H9 (cell line): ENCODE measurements around the gene ABCA4. TPM values are rescaled to one million over a fixed set of nuclear protein-coding genes. Genes with fewer than 3 reads are reported as not detected.

Experiments
- DNase-seq: peaks from one replicate; pipeline ENCODE4 v3.0.0-alpha.2; 2017
- H2AFZ ChIP-seq: one replicate; pipeline ENCODE4 v1.6.1; 2013; ENCODE audit warnings: mild to moderate bottlenecking, low read length, control low read depth, moderate library complexity
- H2AK5ac ChIP-seq: 2 replicates; pipeline ENCODE4 v1.6.1; 2013; ENCODE audit warnings: low read length, control low read depth, mixed read lengths; ENCODE audit not compliant: insufficient read length
- H2BK120ac ChIP-seq: one replicate; pipeline ENCODE4 v1.6.1; 2013; ENCODE audit warnings: low read depth, mild to moderate bottlenecking, low read length, control low read depth, inconsistent platforms; ENCODE audit not compliant: poor library complexity, severe bottlenecking
- H2BK12ac ChIP-seq: 2 replicates; pipeline ENCODE4 v1.6.1; 2013; ENCODE audit warnings: low read length, control low read depth, mixed read lengths, low read depth; ENCODE audit not compliant: insufficient read length
- H2BK15ac ChIP-seq: 2 replicates; pipeline ENCODE4 v1.6.1; 2013; ENCODE audit warnings: low read depth, low read length, control low read depth
- H2BK20ac ChIP-seq: one replicate; pipeline ENCODE4 v1.6.1; 2013; ENCODE audit warnings: low read depth, mild to moderate bottlenecking, low read length, control low read depth, inconsistent platforms; ENCODE audit not compliant: poor library complexity, severe bottlenecking
- H2BK5ac ChIP-seq: 2 replicates; pipeline ENCODE4 v1.6.1; 2013; ENCODE audit warnings: low read length, control low read depth, mixed read lengths; ENCODE audit not compliant: insufficient read length
- H3K14ac ChIP-seq: 2 replicates; pipeline ENCODE4 v1.6.1; 2013; ENCODE audit warnings: low read length, control low read depth; ENCODE audit not compliant: insufficient read depth
- H3K18ac ChIP-seq: 2 replicates; pipeline ENCODE4 v1.6.1; 2013; ENCODE audit warnings: low read depth, mild to moderate bottlenecking, mixed read lengths, low read length, control low read depth; ENCODE audit not compliant: insufficient read length
- H3K23ac ChIP-seq: 2 replicates; pipeline ENCODE4 v1.6.1; 2013; ENCODE audit warnings: low read length, control low read depth, mixed read lengths, low read depth; ENCODE audit not compliant: insufficient read length
- H3K23me2 ChIP-seq: 2 replicates; pipeline ENCODE4 v1.6.1; 2013; ENCODE audit warnings: low read depth, mild to moderate bottlenecking, mixed read lengths, low read length, control low read depth; ENCODE audit not compliant: insufficient read length, poor library complexity, severe bottlenecking
- H3K27ac ChIP-seq: 2 replicates; pipeline ENCODE4 v1.5.1; 2013; ENCODE audit warnings: low read length, control low read depth, mixed read lengths, low read depth; ENCODE audit not compliant: insufficient read length
- H3K27me3 ChIP-seq: 2 replicates; pipeline ENCODE4 v1.6.1; 2013; ENCODE audit warnings: low read length, control low read depth, inconsistent platforms; ENCODE audit not compliant: insufficient read depth
- H3K4ac ChIP-seq: 2 replicates; pipeline ENCODE4 v1.6.1; 2013; ENCODE audit warnings: low read depth, mild to moderate bottlenecking, control low read depth, inconsistent platforms, low read length, moderate library complexity
- H3K4me1 ChIP-seq: 2 replicates; pipeline ENCODE4 v1.6.1; 2013; ENCODE audit warnings: low read length, control low read depth, inconsistent platforms; ENCODE audit not compliant: insufficient read depth
- H3K4me2 ChIP-seq: 2 replicates; pipeline ENCODE4 v1.6.1; 2013; ENCODE audit warnings: low read length, control low read depth, mixed read lengths; ENCODE audit not compliant: insufficient read length, insufficient read depth
- H3K56ac ChIP-seq: 2 replicates; pipeline ENCODE4 v1.6.1; 2013; ENCODE audit warnings: low read depth, mild to moderate bottlenecking, mixed read lengths, low read length, control low read depth; ENCODE audit not compliant: insufficient read length
- H3K79me1 ChIP-seq: 2 replicates; pipeline ENCODE4 v1.6.1; 2013; ENCODE audit warnings: low read depth, mild to moderate bottlenecking, moderate library complexity, low read length, control low read depth, inconsistent platforms; ENCODE audit not compliant: insufficient read depth, poor library complexity, severe bottlenecking
- H3K79me2 ChIP-seq: 2 replicates; pipeline ENCODE4 v1.6.1; 2013; ENCODE audit warnings: low read length, control low read depth, inconsistent platforms; ENCODE audit not compliant: insufficient read depth
- H3K9ac ChIP-seq: 2 replicates; pipeline ENCODE4 v1.6.1; 2013; ENCODE audit warnings: low read length, control low read depth, mixed read lengths; ENCODE audit not compliant: insufficient read length; ENCODE audit errors: extremely low read depth
- H3K9me3 ChIP-seq: one replicate; pipeline ENCODE4 v1.6.1; 2013; ENCODE audit warnings: low read depth, low read length, inconsistent platforms; ENCODE audit not compliant: control insufficient read depth
- H3T11ph ChIP-seq: one replicate; pipeline ENCODE4 v1.6.1; 2013; ENCODE audit warnings: mild to moderate bottlenecking, low read length, control low read depth, inconsistent platforms
- H4K20me1 ChIP-seq: one replicate; pipeline ENCODE4 v1.6.1; 2013; ENCODE audit not compliant: control insufficient read depth, insufficient read length, insufficient read depth
- H4K5ac ChIP-seq: 2 replicates; pipeline ENCODE4 v1.6.1; 2013; ENCODE audit warnings: low read depth, mild to moderate bottlenecking, mixed read lengths, low read length, control low read depth; ENCODE audit not compliant: insufficient read length
- H4K8ac ChIP-seq: replicated peaks from 2 replicates; pipeline ENCODE4 v1.6.1; 2013; ENCODE audit warnings: low read length, control low read depth, mixed read lengths, low read depth; ENCODE audit not compliant: insufficient read length
- H4K91ac ChIP-seq: 2 replicates; pipeline ENCODE4 v1.6.1; 2013; ENCODE audit warnings: low read depth, mild to moderate bottlenecking, moderate library complexity, mixed read lengths, low read length, control low read depth; ENCODE audit not compliant: insufficient read length
- H3K27ac Mint-ChIP-seq, 3 experiments: 2 replicates in 2 of 3; 3 replicates in 1 of 3; pipeline ENCODE4 v1.8.0; 2020 to 2021; ENCODE audit warnings: mixed read lengths in 3 of 3, mild to moderate bottlenecking in 1 of 3, moderate library complexity in 1 of 3
- H3K27me3 Mint-ChIP-seq: 2 replicates; pipeline ENCODE4 v1.8.0; 2021; ENCODE audit warnings: low read depth, mild to moderate bottlenecking, moderate library complexity, mixed read lengths
- H3K36me3 Mint-ChIP-seq, 3 experiments: 2 replicates in 2 of 3; 3 replicates in 1 of 3; pipeline ENCODE4 v1.8.0; 2020 to 2021; ENCODE audit warnings: low read depth in 3 of 3, mixed read lengths in 3 of 3; ENCODE audit not compliant: insufficient read depth in 1 of 3
- H3K4me1 Mint-ChIP-seq, 2 experiments: 2 replicates each; pipeline ENCODE4 v1.8.0; 2020; ENCODE audit warnings: mixed read lengths in 2 of 2
- H3K4me3 Mint-ChIP-seq, 2 experiments: 2 replicates in 1 of 2; 3 replicates in 1 of 2; pipeline ENCODE4 v1.8.0; 2020 to 2021; ENCODE audit warnings: mild to moderate bottlenecking in 2 of 2, mixed read lengths in 2 of 2, moderate library complexity in 1 of 2
- H3K9me3 Mint-ChIP-seq, 2 experiments: 2 replicates in 1 of 2; 3 replicates in 1 of 2; pipeline ENCODE4 v1.8.0; 2020; ENCODE audit warnings: mild to moderate bottlenecking in 2 of 2, mixed read lengths in 2 of 2, moderate library complexity in 1 of 2
- WGBS: extraction: QIAGEN DNeasy Blood & Tissue Kit; methylation state at CpG from one replicate; pipeline ENCODE4 v1.1.7; 2013; ENCODE audit warnings: missing lambda C conversion rate, low lambda C conversion rate, mixed read lengths; ENCODE audit not compliant: insufficient read length; ENCODE audit errors: extremely low coverage; 5-methylcytosine and 5-hydroxymethylcytosine counted together
- total RNA-seq: library from RNA; stranded (reverse); gene quantifications from 2 replicates; pipeline ENCODE4 v1.2.1, GENCODE V29; 2021
- TF ChIP-seq, protein P1 (sequence below): fragments of 200-600 bp; sonication (generic); conservative IDR thresholded peaks from 3 replicates; pipeline ENCODE4 v1.8.0; 2021; ENCODE audit warnings: antibody characterized with exemption, mild to moderate bottlenecking

Gene ABCA4
- total RNA-seq, 1 experiment from 2014 or later: not detected

DNA sequence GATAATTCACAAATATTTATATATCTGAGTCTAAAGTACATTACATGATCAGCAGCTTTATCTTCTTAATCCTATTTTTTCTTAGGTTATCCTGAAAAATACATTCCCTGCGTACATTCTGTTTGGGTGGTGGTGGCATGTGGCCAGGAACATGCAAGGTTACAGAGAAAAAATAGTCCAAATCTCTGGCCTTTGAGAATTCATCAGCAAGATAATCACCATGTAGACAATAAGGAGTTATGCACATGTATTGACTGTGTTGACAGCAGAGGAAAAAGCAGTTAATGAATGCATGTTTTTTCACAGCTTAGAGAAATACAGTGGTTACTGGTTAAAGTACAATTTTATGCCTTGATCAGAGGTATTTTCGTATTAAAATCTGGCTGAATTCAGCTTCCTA, 49.0 kb downstream of the ABCA4 start:
- H3K4ac ChIP-seq: no peak overlapping the region
- no peak for DNase-seq
- no peak overlapping the region for H4K8ac ChIP-seq
- H2BK120ac ChIP-seq: no peak overlapping the region
- H3K56ac ChIP-seq: no peak overlapping the region
- no peak overlapping the region for H2BK12ac ChIP-seq
- no peak overlapping the region for H3T11ph ChIP-seq
- TF ChIP-seq, protein P1, sequence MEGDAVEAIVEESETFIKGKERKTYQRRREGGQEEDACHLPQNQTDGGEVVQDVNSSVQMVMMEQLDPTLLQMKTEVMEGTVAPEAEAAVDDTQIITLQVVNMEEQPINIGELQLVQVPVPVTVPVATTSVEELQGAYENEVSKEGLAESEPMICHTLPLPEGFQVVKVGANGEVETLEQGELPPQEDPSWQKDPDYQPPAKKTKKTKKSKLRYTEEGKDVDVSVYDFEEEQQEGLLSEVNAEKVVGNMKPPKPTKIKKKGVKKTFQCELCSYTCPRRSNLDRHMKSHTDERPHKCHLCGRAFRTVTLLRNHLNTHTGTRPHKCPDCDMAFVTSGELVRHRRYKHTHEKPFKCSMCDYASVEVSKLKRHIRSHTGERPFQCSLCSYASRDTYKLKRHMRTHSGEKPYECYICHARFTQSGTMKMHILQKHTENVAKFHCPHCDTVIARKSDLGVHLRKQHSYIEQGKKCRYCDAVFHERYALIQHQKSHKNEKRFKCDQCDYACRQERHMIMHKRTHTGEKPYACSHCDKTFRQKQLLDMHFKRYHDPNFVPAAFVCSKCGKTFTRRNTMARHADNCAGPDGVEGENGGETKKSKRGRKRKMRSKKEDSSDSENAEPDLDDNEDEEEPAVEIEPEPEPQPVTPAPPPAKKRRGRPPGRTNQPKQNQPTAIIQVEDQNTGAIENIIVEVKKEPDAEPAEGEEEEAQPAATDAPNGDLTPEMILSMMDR: no peak
- H2AK5ac ChIP-seq: no peak overlapping the region
- no peak overlapping the region for H3K9ac ChIP-seq
- H3K23me2 ChIP-seq: no peaks in the 10 kb centered on the region
- no CpG with 5 or more reads among the region's 2 CpGs for WGBS
- peaks cover 41% of the 10 kb centered on the region; the same call in 1 of the 2 replicates for H3K27me3 ChIP-seq
- no peaks in the 10 kb centered on the region for H3K4me1 ChIP-seq
- Mint-ChIP-seq H3K27ac (no peak overlapping the region), H3K4me3 (no peak overlapping the region), H3K27me3 (peaks cover 100% of the 10 kb centered on the region), H3K4me1 (peaks cover 10 to 11% of the 10 kb centered on the region in 2 experiments), H3K9me3 (peaks cover 0 to 3% of the 10 kb centered on the region in 2 experiments; a peak in 1 of 5 replicates), H3K36me3 (no peaks in the 10 kb centered on the region)
- H3K9me3 ChIP-seq: no peaks in the 10 kb centered on the region
- H4K20me1 ChIP-seq: no peaks in the 10 kb centered on the region
- H3K27ac ChIP-seq: no peak overlapping the region
- no peak overlapping the region for H3K18ac ChIP-seq
- H3K14ac ChIP-seq: no peak overlapping the region
- no peak overlapping the region for H2BK5ac ChIP-seq
- H3K79me1 ChIP-seq: no peaks in the 10 kb centered on the region
- H2BK15ac ChIP-seq: no peak overlapping the region
- H3K23ac ChIP-seq: no peak overlapping the region
- H2BK20ac ChIP-seq: no peak overlapping the region
- H4K5ac ChIP-seq: no peak overlapping the region
- no peak overlapping the region for H2AFZ ChIP-seq
- H3K4me2 ChIP-seq: no peak overlapping the region
- H4K91ac ChIP-seq: no peak overlapping the region
- H3K79me2 ChIP-seq: no peaks in the 10 kb centered on the region
